H7 (cell line): ENCODE data around the gene SMYD3. TPM values are rescaled to one million over a fixed set of nuclear protein-coding genes. Genes with fewer than 3 reads are reported as not detected.

Experiments
- DNase-seq: peaks from one replicate; pipeline ENCODE4 v3.0.0; 2012
- H3K27me3 ChIP-seq: 2 replicates; pipeline ENCODE4 v1.6.0; 2011; ENCODE audit warnings: mild to moderate bottlenecking, low read length; ENCODE audit not compliant: control insufficient read depth, insufficient read depth
- H3K36me3 ChIP-seq: replicated peaks from 2 replicates; pipeline ENCODE4 v1.5.1; 2011; ENCODE audit warnings: low read length; ENCODE audit not compliant: control insufficient read depth, insufficient read depth
- H3K4me3 ChIP-seq: 2 replicates; pipeline ENCODE4 v1.5.1; 2011; ENCODE audit warnings: low read depth, mild to moderate bottlenecking, control low read depth, low read length, moderate library complexity; ENCODE audit not compliant: insufficient read depth
- total RNA-seq: library from RNA; depleted of rRNA; stranded (reverse); fragments of >200 nt; shearing (Covaris generic); gene quantifications from 2 replicates; pipeline ENCODE4 v1.2.3, GENCODE V29; 2014

The SMYD3 gene
- total RNA-seq, 1 experiment from 2014 or later, result 31.0 TPM

DNA sequence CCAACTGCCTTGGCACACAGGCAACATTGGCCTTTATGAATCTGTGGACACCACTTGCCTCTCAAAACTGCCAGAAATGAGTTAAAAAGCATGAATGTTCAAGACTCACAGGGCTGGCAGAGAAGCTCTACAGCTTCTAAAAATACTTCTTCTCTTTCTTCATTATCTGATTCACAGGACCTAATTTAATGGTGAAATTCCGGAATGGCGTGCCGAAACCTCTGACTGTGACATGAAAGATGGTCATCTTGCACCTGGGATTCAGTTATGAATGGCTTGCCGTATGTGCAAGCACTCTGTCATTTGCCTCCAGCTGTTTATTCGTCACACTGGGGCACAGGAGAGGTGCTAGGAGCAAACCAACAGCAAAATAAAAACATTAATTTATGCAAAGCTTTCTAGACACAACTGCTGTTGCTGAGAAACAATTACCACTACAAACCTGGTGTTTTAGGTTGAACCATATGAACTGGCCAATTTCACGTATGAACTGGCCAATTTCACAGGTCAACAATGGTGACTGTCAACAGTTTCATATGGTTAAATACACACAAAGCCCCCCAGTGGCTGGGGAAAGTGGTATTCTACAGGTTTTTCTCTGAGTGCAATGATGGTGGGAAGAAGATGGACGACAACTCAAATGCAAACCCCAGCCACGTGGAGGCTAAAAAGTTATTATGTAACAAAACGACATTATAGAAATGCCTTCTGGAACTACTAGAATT is 704.0 kb downstream of the SMYD3 start:
- DNase-seq, result no peak
- no peaks in the 10 kb centered on the region for H3K36me3 ChIP-seq
- no peak overlapping the region for H3K4me3 ChIP-seq
- no peaks in the 10 kb centered on the region for H3K27me3 ChIP-seq

DNA sequence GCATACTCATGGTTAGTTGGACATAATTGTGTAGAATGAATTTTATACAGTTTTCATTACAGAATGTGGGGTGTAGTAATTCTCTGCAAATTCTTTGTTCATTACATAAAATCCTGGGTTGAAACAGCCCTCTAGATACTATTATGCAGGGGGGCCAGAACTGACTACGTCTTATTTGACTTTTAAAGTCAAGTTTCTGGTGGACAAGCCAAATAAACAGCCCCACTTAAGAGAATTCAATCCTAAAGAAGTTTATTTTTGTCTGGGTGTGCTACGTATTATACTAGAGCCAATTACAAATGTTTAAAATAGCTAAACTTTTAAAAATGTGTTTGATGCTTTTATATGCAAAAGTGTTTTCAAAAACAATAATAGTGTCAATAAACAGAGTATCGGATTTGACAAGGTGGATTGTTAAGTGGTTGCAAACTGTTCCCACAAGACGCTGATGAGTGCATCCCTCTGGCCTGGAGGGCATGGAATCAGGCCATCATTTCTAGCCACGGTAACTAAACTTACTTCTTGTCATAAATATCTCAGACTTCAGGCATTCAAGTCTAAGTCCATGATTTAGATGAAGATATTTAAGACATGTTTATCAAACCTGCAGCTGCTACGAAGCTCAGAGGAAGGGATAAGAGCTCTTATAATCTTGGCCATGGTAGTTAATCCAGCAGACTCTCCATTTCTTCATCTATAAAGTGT is 706.0 kb downstream of the SMYD3 start:
- DNase-seq, result no peak
- no peak overlapping the region for H3K4me3 ChIP-seq
- no peaks in the 10 kb centered on the region for H3K36me3 ChIP-seq
- no peaks in the 10 kb centered on the region for H3K27me3 ChIP-seq

DNA sequence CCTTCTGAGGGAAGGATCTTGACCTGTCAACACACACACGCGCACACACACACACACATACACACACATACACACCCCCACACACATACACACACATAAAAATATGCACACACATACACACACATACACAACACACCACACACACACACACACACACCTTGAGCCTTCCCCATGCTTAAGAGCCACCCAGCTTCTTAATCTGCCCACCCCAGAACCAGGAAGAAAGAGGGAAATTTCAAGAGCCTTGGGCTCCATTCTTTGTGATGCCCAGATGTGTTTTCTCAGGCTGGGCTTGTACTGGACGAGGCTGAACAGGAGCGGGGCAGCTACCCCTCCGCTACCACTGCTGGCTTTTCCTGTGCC is 708.7 kb downstream of the SMYD3 start:
- DNase-seq, result no peak
- no peaks in the 10 kb centered on the region for H3K36me3 ChIP-seq
- no peaks in the 10 kb centered on the region for H3K27me3 ChIP-seq
- H3K4me3 ChIP-seq, result no peak overlapping the region

DNA sequence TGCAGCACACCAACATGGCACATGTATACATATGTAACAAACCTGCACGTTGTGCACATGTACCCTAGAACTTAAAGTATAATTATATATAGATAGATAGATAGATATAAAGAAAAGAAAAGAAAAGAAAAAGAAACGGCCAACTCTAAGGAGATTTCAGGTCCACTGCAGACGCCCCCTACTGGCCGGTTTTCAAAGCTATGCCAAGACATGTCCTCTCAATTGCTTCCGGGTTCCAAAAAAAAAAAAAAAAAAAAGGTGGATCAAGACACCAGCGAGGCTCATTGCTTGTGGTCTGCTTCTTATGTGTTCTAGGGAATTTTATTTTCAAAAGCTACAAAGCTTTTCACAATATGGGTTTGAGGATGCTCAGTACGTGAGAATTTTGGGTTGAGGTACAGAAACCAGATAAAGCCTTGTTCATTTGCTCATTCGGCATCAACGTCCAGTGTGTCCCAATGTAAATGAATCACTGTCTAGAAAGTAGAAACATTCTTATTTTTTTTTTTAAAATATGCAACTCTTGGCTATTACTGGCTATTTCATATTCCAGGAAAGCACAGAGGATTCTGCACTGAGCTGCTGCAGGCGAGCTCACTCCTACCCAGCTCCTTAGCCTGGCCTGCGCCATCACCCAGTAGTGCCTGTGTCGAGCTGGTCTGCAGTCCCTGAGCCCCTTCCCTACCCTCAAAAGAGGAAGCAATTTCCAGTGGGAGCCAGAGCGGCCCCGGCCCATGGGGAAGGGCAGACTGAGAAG is 709.3 kb downstream of the SMYD3 start:
- Histone ChIP-seq H3K4me3 (no peak overlapping the region), H3K27me3 (no peaks in the 10 kb centered on the region), H3K36me3 (no peaks in the 10 kb centered on the region)
- DNase-seq, result peak; percentile 59

DNA sequence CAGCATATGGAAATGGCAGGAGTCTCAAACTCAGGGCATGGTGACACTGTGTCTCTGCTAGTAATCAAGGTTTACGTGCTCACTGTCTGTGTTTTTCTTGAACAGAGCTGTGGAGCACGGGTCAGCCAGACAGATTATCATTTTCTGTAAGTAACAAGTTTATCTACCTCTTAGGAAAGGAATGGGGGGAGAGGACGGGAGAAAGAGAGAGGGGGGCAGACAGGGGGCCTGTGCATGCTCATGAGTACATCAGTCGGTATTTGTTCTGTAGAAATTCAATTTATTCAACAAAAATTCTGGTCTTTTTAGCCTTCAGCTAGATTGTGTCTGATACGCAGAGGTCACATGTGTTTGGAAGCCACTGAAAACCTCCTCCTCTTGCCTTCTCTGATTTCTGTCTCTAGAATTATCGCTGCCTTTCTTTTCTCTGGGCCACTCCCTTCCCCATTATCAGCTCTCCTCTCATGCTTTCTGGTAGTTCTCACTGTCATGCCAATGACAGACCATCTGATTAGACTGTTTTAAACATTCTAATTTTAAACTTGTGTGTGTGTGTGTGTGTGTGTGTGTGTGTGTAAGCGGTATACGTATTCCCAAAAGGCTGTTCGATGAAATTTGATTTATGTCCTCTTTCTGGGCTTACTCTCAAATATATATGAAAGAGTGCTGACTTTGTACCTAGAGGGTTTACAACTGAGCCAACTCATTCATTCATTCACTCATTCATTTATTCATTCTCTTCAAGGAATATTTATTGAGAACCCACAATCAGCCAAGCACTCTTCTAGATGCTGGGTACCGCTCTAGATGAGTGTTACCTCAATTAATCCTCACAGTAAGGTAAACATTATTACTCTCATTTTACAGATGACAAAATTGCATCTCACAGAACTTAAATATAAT is 715.4 kb downstream of the SMYD3 start:
- DNase-seq, result no peak
- H3K27me3 ChIP-seq, result no peaks in the 10 kb centered on the region

DNA sequence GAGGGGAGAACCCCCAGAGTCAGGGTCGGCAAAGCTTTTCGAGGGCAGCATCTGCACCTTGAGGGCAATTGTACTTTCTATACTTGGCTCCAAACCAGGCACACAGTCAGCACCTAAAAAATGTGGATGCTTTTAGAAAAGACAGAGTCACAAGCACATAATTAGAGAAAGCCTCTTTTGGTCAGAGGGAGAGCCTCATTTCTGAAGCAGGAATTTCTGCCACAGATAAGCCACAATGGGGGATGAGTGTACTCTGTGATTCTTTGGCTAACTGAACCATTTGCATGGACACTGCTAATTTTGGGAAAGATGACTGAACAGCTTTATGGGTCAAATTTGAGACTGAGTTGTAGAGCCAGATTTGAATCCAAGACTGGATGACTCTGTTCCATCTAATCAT is 716.6 kb downstream of the SMYD3 start:
- H3K4me3 ChIP-seq, result no peak overlapping the region
- no peaks in the 10 kb centered on the region for H3K36me3 ChIP-seq
- no peaks in the 10 kb centered on the region for H3K27me3 ChIP-seq
- no peak for DNase-seq

More for the DNA sequence above, 715.4 kb downstream of the SMYD3 start:
- no peaks in the 10 kb centered on the region for H3K36me3 ChIP-seq
- no peak overlapping the region for H3K4me3 ChIP-seq

DNA sequence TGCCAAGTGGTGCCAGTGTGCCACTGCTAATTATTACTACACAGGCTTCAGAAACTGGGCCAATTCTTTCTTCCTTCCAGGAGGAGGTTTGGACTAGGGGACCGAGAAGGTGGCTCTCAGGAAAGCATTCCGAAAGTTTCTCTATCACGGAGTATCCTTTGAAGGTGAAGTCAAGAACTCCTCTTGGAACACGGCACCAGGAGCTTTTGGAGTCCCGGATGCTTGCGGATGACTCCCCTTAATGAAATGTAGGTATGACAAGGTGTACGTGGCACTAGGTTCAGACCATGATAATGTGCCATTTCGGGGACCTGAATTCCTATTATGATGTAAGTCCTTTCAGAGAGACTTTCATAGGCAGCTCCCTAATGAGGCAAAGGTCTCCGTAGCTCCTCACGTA is 718.2 kb downstream of the SMYD3 start:
- H3K36me3 ChIP-seq, result no peaks in the 10 kb centered on the region
- DNase-seq, result no peak
- no peaks in the 10 kb centered on the region for H3K27me3 ChIP-seq
- no peak overlapping the region for H3K4me3 ChIP-seq

DNA sequence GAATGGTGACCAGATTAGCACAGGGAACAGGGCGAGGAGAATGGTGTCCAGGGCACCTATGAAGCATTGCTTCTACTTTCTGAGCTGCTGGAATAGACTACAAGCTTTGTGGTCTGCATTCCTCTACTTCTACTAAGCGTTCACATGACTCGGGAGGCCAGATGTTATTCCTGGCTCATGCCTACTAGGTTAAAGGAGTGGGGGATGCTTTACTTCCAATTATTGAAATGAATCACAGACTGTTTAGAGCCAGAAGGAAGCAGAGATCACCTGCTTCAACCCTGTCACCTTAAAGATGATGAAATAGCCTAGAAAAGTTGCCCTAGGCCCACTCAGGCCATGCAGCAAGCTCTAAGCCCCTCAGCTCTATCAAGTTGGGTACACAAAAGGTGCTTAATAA is 718.8 kb downstream of the SMYD3 start:
- Histone ChIP-seq H3K4me3 (no peak overlapping the region), H3K27me3 (no peaks in the 10 kb centered on the region), H3K36me3 (no peaks in the 10 kb centered on the region)
- DNase-seq, result no peak

DNA sequence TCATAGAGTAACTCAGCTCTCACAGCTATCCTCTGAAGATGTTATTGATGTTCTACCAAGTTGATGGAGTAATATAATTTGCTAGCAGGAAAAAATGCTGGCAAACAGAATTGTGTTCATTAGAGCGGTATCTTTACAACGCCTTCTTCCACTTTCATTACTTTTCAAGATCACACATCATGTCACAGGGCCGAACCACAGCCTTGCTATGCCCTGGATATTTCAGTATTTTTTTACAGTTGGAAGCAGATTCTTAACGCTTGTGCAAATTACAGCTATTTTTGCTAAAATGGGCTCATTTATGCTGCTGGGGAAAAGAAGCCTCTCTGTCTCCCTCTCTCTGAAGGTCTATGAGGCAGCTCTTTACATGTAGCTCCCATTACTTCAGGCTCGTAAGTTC is 720.1 kb downstream of the SMYD3 start:
- no peaks in the 10 kb centered on the region for H3K36me3 ChIP-seq
- H3K27me3 ChIP-seq, result no peaks in the 10 kb centered on the region
- H3K4me3 ChIP-seq, result no peak overlapping the region
- DNase-seq, result no peak

DNA sequence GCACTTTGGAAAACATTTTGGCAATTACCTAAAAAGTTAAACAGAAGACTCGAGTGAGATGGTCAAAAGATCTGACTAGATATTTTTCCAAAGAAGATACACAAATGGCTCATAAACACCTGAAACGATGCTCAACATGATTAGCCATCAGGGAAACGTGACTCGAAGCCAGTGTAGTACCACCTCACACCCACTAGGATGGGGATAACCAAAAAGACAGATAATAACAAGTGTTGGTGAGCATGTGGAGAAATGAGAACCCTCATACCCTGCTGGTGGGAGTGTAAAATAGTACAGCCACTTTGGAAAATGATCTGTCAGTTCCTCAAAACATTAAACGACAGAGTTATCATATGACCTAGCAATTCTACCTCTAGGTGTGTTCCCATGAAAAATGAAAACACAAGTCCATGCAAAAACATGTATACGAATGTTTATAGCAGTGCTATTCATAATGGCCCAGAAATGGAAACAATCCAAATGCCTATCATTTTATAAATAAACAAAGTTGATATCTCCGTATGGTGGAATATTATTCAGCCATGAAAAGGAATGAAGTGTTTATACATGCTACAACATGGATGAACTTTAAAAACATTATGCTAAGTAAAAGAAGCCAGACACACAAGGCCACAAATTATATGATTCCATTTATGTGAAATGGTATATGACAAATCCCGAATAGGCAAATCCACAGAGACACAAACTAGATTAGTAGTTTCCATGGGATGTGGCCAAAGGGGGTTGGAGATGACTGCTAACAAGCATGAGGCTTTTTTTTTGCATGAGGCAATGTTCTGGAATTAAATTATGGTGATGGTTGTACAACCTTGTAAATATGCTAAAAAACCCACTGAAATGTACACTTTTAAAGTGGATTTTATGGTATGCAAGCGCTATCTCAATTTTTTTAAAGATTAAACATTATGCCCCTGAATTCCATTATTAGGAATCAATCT is 727.0 kb downstream of the SMYD3 start:
- H3K27me3 ChIP-seq, result no peaks in the 10 kb centered on the region
- no peak overlapping the region for H3K4me3 ChIP-seq
- no peak for DNase-seq
- no peaks in the 10 kb centered on the region for H3K36me3 ChIP-seq

DNA sequence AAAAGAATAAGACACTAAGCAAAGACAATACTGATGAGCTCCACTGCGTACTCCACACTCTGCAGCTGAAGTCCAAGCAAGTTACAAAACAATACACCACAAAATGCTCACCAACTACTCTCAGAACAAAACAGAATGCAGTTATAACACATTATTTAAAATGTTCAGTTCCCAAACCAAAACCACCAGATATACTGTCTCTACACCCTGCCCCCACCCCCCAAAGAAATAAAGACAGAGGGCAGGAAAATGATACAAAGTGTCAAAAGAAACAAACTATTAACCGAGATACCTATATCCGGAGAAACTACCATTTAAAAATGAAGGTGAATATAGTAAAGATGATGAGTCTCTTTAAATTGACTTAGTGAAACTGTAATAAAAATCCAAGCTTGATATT is 729.3 kb downstream of the SMYD3 start:
- H3K27me3 ChIP-seq, result no peaks in the 10 kb centered on the region
- H3K4me3 ChIP-seq, result no peak overlapping the region
- H3K36me3 ChIP-seq, result no peaks in the 10 kb centered on the region
- DNase-seq, result no peak

DNA sequence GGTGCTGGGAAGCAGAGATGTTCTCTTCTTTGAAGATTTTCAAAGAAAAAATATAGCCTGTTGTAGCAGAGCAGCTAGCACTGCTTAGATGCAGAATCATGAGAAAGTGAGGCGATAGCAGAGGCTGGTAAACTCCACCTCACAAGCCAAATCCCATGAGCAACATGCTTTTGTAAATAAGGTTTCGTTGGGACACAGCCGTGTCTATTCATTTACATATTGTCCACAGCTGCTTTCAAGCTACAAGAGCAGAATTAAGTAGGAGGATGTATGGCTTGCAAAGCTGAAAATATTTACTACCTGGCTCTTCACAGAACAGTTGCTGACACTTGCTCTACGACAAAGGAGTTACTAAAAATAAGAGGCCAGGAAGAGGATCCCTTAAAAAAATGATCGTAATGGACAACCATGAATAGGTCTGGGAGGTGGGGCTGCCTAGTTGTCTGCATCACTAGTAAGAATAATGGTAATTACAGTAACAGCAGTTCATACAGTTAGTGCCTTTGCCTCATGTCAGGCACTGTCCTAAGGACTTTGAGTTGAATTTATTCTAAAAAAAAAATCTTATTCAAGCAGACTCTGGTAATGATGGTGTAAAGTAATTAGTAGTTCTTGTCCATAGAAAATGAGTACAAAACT is 730.3 kb downstream of the SMYD3 start:
- Histone ChIP-seq H3K36me3 (no peaks in the 10 kb centered on the region), H3K4me3 (no peak overlapping the region), H3K27me3 (no peaks in the 10 kb centered on the region)
- DNase-seq, result no peak

DNA sequence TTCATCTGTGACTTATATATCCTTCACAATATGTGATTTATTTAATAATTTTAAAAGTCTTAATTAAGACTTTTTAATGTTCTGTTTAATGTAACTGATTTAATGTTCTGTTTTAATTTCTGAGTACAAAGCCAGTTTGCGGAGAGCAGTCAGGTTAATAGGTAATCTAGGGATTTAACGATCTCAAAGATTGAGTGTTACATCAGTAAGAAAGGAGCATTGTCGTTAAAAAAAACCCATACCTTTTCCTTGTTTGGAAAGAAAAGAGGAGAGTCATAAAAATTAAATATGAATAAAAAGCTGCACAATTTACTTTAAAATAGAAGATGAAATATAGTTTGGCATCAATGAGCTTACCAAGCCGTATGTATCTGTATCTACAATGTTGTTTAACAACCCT is 730.9 kb downstream of the SMYD3 start:
- DNase-seq, result no peak
- no peaks in the 10 kb centered on the region for H3K36me3 ChIP-seq
- no peaks in the 10 kb centered on the region for H3K27me3 ChIP-seq
- H3K4me3 ChIP-seq, result no peak overlapping the region
